GM12801 (cell line): ENCODE measurements around the gene ELF4.

Experiments
- CTCF ChIP-seq: IDR thresholded peaks from one replicate; pipeline ENCODE4 v1.5.1; 2011; ENCODE audit warnings: control low read depth; ENCODE audit not compliant: insufficient read length; ENCODE audit errors: extremely low read depth

Gene ELF4

GRCh38 chrX:130058652-130059051 is 51.6 kb downstream of the ELF4 start:
- no peak for TF ChIP-seq CTCF

GRCh38 chrX:130057209-130057608 is 53.1 kb downstream of the ELF4 start:
- no peak for TF ChIP-seq CTCF

GRCh38 chrX:130055899-130056298 is 54.4 kb downstream of the ELF4 start:
- TF ChIP-seq CTCF, result no peak

- no peak for TF ChIP-seq CTCF
These were observed 55.2 kb downstream of the ELF4 start for GRCh38 chrX:130055103-130055502.

GRCh38 chrX:130053236-130053635 is 57.1 kb downstream of the ELF4 start:
- TF ChIP-seq CTCF, result no peak

GRCh38 chrX:130051176-130051845 is 59.0 kb downstream of the ELF4 start:
- no peak for TF ChIP-seq CTCF

- no peak for TF ChIP-seq CTCF
These were observed 60.5 kb downstream of the ELF4 start for GRCh38 chrX:130049821-130050220.
